ENCODE data around the gene PDHX.
"Not testable (repeated sequence)": the region's sequence is repeated elsewhere in the genome, so short reads cannot be mapped to it uniquely, and the experiment has no call there.

The PDHX gene

DNA sequence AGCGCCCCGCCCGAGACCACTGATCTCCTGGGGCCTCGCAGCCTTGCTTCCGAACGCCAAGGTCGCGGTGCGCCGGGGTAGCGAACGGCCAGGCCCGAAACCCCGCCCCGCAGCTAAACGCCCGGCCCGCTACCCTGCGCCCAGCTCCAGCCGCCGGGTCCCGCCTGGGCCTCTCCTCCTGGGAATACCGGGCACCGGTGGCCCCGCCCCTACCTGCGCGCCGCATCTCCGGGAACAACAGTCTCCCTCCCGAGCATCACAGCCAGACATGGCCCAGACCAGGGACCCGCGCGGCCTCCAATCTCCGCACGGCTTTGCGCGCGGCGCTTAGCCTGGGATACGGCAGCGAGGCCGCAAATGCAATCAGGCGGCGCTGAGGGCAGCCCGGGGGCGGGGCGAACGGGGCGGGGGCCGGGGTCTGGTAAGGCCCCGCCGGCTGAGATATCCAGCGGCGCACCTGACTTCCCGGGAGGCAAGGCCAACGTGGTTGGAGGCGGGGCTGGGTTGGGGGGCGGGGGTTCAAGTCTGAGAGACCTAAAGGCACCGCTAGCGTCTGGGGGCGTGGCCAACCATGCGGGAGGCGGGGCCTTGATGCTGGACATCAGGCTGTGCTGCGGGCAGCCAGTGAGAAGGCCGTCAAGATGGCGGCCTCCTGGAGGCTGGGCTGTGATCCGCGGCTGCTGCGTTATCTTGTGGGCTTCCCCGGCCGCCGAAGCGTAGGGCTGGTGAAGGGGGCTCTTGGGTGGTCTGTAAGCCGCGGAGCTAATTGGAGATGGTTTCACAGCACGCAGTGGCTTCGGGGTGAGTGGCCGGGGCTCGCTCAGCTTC is at the start of gene PDHX, which contains the start of gene APIP:
Gene PDHX (plus strand): TSS at position 604 of the 828 bp plus-strand sequence. CDS start 38 bp downstream, at position 642.
Gene APIP (minus strand): TSS at position 365 of the 828 bp plus-strand sequence. CDS start 95 bp downstream, at position 270.
- peak; percentile 89 for DNase-seq

GRCh38 chr11:34869425-34869824 is 47.0 kb upstream of the PDHX start:
- no peak for DNase-seq

DNA sequence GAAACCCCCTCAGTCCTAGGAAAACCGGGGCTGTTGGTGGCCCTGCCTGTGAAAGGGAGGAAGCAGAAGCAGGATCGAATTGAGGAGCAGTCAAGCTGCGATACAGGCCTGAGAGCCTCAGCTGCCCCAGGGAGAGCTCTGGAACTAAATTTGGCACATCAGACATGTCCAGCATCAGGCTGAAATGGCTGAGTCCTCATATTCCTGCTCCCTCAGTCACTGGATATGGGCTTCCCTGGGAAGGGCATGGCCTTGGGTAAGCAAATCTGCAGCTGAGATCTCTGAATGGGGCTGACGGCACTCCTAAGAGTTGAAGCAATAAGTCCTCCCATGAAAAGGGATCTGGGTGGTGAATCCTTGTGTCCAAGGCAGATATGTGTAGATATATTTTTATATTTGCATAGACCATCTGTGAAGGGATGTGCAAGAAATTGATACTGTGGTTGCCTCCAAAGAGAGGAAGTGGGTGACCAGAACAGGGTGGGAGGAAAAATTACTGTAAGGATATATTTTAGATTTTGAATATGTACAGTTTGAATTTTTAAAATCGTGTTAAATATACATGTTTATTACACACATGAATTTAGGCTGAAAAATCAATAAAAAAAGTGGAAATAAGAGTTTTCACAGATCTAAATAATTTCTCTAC is 45.7 kb upstream of the PDHX start:
- DNase-seq = no peak

GRCh38 chr11:34874202-34874601 is 42.2 kb upstream of the PDHX start:
- DNase-seq = no peak

DNA sequence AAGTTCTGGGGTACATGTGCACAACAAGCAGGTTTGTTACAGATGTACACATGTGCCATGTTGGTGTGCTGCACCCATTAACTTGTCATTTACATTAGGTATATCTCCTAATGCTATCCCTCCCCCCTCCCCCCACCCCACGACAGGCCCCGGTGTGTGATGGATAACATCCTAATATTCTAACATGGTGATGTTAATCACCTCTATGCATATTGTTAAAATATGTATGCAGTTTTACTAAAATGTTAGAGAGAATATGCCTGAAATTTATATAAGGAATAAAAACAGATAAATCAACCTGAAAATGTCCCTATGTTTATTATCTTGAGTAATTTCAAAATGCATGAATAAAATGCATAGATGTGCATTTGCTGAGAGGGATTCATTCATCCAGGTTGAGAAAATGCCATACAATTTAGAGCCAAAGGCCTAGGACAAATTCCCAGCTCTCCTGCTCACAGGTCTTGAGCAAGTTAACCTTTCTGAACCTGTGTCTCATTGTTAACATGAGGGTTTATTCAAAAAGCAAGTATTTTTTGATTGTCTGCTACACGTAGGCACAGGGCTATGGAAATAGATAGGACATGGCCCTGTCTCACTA is 38.9 kb upstream of the PDHX start:
- no peak for DNase-seq

- no peak for DNase-seq
These were observed 34.5 kb upstream of the PDHX start for GRCh38 chr11:34881900-34882299.

GRCh38 chr11:34886609-34887008 is 29.8 kb upstream of the PDHX start:
- no peak for DNase-seq

GRCh38 chr11:34887260-34887659 is 29.2 kb upstream of the PDHX start:
- DNase-seq = no peak

DNA sequence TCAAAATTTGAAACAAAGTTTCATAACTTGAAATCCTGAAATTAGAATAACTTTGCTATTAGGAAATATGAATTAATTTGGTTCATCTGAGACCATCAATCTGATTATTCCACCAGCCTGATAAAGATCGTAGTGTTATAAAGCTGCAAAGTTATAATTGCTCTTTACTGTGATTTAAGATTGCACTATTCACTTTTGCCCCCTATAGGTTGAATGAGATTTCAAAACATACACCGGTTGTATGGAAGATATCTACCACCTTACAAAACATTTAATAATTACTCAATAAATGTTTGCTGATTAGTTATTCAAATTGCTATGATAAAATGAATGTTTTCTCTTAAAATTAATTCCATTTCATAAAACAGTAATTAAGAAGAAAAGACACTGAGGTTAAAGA is 26.3 kb upstream of the PDHX start:
- no peak for DNase-seq

DNA sequence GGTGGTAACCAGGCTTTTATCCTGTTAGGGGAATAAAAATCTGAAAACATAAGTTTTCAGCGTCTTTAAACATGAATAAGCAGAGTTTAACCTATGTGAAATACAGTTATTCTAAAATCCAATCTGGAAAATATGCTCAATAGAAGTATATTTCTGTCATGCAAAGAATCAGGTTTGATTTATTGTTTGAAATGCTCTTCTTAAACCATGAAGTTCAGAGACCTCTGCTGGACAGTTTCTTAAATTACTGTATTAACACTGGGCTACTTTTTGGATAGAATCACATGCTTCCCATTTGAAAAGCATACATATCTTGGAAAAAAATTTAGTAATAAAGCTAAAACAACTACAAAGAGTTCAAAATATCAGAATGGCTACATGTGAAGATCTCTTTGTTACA is 25.6 kb upstream of the PDHX start:
- DNase-seq = peak; percentile 18

DNA sequence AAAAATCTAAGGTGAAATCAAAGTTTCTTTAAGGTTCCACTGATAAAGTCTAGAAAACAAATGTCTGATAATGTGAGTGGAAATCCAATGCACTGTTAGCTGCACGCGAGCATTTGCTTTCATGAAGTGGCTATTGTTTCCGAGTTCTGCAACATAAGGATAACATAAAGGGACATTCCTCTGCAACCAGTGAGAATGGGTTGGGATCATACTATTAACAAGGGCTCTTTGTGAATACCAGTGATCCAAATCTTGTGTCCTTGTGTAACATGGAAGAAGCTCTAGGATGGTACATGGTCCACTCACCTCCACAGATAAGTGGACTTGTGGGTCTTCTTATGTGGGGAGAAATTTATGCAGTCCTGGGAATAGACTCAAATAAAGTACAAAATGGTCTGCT is 24.8 kb upstream of the PDHX start:
- DNase-seq = no peak

DNA sequence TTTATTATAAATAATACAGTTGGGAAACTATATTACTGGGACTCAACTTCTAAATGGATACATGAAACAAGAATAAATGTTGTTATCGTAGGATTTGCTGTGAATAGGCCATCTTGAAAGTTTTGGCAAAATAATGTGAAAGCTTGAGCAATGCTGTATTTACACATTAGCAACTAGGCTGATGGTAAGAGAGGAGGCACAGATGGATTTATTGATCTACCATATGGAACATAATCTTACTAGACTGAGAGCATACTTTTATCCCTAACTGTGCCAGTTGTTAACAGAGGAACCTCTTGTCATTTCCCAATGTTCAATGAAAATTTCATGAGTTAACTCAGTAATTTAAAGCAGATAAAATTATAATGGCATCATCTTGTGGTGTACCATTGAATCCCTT is 23.0 kb upstream of the PDHX start:
- no peak for DNase-seq

- not testable (repeated sequence) for DNase-seq
These were observed 20.2 kb upstream of the PDHX start for GRCh38 chr11:34896191-34896590.

DNA sequence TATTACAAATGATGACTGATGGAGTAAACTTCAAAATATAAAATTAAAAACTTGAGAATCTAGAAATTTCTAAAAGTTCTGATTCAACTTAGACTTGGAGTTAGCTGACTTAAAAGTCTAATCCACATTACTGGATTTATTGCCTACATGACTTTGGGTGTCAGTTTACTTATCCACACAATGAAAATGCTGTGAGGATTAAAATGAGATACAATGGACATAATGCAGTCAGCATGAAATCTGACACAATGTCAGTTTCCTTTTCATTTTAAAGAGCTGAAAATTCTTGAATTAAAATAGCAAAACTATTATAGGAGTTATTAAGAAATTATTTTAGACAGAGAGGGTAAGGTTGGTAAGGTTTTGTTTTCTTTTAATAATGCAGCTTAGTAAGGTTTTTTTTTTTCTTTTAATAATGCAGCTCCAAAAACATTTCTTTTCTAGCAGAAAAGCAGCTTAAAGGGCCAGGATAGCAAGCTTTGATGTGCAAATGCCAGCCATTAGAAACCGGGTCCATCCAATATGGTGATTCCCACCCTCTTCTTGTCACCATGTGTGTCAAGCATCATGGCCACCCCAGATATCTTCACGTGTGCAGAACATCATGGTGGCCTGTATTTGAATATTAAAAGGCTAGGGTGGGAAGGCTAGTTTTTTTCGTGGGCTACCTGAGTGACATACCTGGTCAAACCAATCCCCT is 19.1 kb upstream of the PDHX start:
- no peak for DNase-seq

DNA sequence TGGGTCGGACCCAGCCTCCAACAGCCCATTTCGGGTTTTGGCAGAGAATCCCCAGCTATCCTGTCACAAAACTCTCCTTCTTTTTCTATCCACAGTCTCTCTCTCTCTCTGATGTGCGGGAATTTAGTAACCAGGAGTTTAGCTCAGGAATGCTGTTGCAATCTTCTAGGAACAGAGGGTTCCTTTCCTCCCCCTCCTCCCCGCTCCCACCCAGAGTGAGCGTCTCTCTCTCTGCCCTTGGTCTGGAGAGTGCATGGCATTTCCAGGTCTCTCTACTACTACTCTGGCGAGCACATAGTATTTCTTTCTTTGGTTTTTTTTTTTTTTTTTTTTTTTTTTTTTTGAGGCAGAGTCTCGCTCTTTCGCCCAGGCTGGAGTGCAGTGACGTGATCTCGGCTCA is 17.9 kb upstream of the PDHX start:
- no peak for DNase-seq

DNA sequence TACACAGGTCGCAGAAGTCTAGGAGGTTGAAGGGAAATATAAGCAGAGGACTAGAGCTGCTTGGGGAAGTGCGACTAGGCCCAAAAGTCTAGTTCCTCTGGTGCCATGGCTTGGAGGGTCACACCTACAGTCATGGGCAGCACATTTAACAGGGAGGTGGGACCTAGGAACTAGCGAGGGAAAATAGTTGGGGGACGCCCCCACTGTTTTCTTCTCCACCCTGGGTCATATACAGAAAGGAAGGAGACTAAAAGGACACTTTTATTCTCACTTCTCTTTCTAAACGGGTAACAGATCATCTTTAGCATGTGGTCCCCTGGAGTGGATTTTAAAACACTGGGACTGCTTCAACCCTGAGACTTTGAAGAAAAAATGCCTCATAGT is 16.8 kb upstream of the PDHX start:
- DNase-seq = no peak

DNA sequence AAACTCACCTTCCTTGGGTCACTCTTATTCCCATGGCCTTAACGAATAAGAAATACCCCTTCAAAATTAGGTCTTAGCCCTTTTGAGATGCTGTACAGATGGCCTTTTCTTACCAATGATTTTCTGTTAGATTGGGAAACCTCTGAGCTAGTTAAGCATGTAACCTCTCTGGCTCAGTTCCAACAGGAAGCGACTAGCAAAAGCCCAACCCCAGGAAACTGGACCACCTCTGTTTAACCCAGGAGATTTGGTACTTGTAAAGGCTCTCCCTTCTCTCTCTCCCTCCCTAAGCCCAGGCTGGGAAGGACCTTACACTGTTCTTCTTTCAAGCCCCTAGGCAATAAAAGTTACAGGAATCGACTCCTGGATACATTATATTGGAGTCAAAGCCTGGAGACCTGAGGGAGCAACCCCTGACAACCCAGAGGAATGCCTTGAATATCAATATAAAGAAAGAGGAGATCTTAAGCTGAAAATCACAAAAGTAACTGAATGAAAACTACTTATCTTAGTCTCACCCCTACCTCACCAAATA is 11.9 kb upstream of the PDHX start:
- DNase-seq = no peak

- no peak for DNase-seq
These were observed 10.8 kb upstream of the PDHX start for GRCh38 chr11:34905666-34906065.

DNA sequence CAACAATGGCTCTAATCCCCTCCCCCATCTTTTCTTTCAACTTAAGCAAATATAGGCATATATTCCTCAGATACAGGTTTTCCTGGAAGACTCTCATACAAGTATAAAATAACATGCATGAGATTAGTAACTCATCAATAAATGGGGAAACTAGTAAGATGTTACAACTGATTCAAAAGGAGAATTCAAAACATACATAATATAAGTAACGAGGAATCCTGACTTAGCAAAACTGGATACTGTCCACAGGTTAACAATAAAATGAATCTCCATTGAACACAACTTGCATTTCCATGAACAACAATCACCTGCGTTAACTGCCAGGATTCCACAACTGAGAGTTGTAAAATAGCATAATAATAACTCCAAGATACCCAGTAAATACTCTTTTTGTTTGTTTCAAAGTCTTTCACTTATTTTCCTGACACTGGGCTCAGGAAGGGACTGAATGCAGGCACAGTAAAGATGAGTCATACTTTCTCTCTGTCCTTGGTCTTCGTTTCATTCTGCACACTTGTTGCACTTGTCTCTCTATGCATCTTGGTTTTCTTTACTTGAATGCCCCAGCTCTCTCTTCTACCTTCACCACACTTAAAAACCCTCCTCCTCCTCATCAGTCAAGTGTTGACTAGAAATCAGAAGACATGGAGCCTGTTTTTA is 8.4 kb upstream of the PDHX start:
- no peak for DNase-seq

DNA sequence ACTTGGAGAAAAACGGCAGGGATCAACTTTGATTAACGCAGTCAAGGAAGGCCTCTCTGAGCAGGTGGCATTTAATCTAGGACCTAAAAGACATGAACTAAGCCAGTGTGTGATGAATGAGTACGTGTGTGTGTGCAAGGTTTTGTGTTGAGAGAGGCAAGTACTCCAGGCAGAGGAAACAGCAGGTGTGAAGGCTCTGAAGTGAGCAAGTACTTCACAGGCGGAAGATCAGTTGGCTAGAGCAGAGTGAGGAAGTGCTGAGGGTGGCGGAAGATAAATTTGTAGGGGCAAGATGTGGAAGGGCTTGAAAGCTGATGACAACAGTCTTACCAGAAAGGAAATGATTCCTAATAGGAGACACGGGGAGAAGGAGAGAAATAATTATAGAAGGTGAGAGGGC is 7.0 kb upstream of the PDHX start:
- DNase-seq = no peak

DNA sequence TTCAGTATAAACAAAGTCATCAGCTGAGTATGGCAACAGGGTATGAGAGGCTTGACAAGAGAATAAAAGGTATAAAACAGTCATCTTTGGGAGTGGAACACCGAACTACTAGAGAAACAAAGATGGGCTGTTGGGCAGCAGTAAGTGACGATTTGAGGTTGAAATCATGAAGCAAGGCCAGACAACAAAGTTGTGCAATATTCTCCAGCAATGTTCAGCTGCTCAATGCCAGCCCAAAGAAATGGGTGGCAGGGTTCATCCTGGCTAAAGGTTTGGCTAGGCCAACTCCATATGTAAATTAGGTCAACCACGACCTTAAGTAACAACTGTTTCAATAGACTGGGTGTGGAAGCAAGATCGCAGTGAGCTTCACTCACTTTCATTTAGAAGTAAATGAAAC is 6.5 kb upstream of the PDHX start:
- DNase-seq = no peak

DNA sequence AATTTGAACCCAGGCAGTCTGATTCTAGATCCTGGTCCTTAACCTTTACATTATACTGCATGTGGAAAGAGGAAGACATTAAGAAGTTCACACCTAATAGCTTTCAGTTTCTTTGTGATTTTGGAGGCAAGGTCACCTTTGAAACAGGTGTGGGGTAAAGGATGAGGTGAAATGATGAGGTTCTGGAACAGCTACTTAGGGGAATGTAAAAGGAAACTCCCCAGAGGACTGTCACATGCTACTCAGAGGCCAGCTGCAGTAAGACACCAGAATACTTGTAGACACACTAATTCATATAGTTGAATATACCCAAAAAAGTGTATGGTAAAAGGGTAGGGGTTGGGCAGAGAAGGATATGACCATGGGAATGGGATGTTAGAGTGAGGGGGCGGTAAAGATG is 5.6 kb upstream of the PDHX start:
- no peak for DNase-seq

GRCh38 chr11:34911676-34912075 is 4.7 kb upstream of the PDHX start:
- DNase-seq = no peak

All from SHP77 treated with DMSO at 0.1 percent for 48 hours (cell line).